HG02623 (cell line): ENCODE measurements around the gene SLC7A5.
A peak's percentile ranks its signal among the peaks of the same experiment; 100 is the strongest.
"Not testable (repeated sequence)": the region's sequence is repeated elsewhere in the genome, so short reads cannot be mapped to it uniquely, and the experiment has no call there.

ENCODE experiments used
- ATAC-seq: cut with Tn5 transposase; IDR thresholded peaks from one replicate; pipeline ENCODE4 v1.9.1; 2021; ENCODE audit warnings: moderate library complexity; ENCODE audit not compliant: unreplicated experiment

SLC7A5 gene

GRCh38 chr16:87824016-87824990 lies 45.0 kb downstream of the SLC7A5 start:
- no peak for ATAC-seq

GRCh38 chr16:87823181-87823929 lies 46.0 kb downstream of the SLC7A5 start:
- ATAC-seq: no peak

- no peak for ATAC-seq
These were observed 47.0 kb downstream of the SLC7A5 start for GRCh38 chr16:87822108-87822970.

- no peak for ATAC-seq
These were observed 47.8 kb downstream of the SLC7A5 start for GRCh38 chr16:87821376-87822107.

GRCh38 chr16:87819983-87820382 lies 49.3 kb downstream of the SLC7A5 start:
- no peak for ATAC-seq

GRCh38 chr16:87819282-87819681 lies 50.0 kb downstream of the SLC7A5 start:
- no peak for ATAC-seq

- ATAC-seq: no peak
These were observed 50.7 kb downstream of the SLC7A5 start for GRCh38 chr16:87818533-87819161.

- ATAC-seq: no peak
These were observed 51.4 kb downstream of the SLC7A5 start for GRCh38 chr16:87817910-87818309.

- ATAC-seq: not testable (repeated sequence)
These were observed 51.9 kb downstream of the SLC7A5 start for GRCh38 chr16:87817370-87817769.

- no peak for ATAC-seq
These were observed 52.7 kb downstream of the SLC7A5 start for GRCh38 chr16:87816507-87817100.

GRCh38 chr16:87815567-87815966 lies 53.7 kb downstream of the SLC7A5 start:
- no peak for ATAC-seq

- ATAC-seq: no peak
These were observed 57.1 kb downstream of the SLC7A5 start for GRCh38 chr16:87812200-87812656.

GRCh38 chr16:87811454-87811853 lies 57.9 kb downstream of the SLC7A5 start:
- not testable (repeated sequence) for ATAC-seq

GRCh38 chr16:87809150-87809902 lies 60.0 kb downstream of the SLC7A5 start:
- ATAC-seq: peak; percentile 44

- ATAC-seq: no peak
These were observed 61.2 kb downstream of the SLC7A5 start for GRCh38 chr16:87808108-87808507.

GRCh38 chr16:87806641-87807546 lies 62.4 kb downstream of the SLC7A5 start:
- ATAC-seq: no peak

GRCh38 chr16:87806261-87806640 lies 63.1 kb downstream of the SLC7A5 start:
- ATAC-seq: no peak

- no peak for ATAC-seq
These were observed 65.9 kb downstream of the SLC7A5 start for GRCh38 chr16:87803385-87803784.
